ENCODE results near the gene EML3.
A peak's percentile ranks its signal among the peaks of the same experiment; 100 is the strongest.
"Not testable (repeated sequence)": the region's sequence is repeated elsewhere in the genome, so short reads cannot be mapped to it uniquely, and the experiment has no call there.

Gene EML3

GRCh38 chr11:62595124-62595523 is 17.5 kb downstream of the EML3 start:
- DNase-seq, result no peak

GRCh38 chr11:62593434-62594044 is 19.0 kb downstream of the EML3 start:
- DNase-seq, result peak; percentile 80

GRCh38 chr11:62592989-62593421 is 19.6 kb downstream of the EML3 start:
- no peak for DNase-seq

DNA sequence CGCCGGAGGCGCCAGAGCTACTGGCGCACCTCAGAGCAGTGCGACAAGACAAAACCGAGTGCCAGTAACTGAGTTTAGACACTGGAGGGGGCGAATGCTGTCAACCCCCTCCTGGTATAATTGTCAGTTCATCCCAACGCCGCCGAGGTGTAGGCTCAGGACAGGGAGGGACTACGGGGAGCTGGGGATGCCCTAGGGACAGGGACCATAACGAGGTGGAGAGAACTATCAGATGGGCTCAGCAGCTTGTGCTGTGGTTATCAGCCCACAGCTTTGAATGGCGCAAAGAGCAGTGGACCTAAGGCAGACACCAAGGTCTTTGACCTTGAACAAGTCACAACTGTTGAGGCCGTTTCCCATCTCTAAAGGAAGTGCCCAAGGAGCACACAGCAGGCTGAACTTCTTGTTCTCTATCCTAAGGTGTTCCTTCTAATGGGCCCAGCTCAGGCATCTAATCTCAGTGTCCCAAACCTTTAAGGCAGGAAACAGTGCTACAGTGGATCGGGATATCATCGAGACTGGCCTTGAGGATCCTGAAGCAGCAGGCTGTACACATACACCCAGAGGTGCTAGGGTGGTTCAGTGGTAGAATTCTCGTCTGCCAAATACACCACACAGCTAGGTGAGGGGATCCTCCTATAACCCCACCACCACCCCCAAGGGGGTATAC is 20.3 kb downstream of the EML3 start:
- no peak for DNase-seq

DNA sequence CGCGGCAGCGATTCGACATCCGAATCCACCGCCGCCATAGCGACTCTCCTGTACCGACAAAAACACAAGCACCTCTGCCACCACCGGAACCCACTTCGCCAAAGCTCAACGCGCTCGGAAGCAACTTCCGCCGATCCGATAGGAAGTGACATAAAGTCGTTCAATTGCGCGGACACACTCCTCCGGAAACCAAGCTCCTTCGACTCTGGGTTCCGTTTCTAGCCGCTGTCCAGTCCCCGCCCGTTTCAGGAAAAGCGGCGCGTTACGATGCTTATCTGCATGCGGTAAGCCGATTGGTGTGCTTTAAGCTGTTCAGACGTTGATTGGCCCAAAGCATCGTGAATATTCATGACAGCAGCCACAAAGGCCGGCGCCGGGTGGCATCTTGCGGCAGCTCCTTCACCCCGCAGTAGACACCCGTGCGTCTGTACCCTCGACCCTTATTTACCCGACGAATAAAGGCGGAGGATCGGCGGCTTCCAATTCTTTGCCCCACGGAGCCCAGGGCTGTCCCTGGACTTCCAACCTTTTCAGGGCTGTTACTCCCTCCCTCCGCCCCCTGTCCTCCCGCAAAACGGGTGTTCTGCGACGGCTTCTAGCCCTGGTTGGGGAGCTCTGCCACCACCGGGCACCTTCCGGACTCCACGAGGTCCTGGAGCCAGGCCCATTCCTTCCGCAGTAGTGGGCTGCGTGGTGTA is 21.0 kb downstream of the EML3 start, which contains the start of gene TUT1:
TUT1 (minus strand) TSS at position 76 of the 698 bp plus-strand sequence; CDS start at position 38, 38 bp downstream.
- peak; percentile 97 for DNase-seq

DNA sequence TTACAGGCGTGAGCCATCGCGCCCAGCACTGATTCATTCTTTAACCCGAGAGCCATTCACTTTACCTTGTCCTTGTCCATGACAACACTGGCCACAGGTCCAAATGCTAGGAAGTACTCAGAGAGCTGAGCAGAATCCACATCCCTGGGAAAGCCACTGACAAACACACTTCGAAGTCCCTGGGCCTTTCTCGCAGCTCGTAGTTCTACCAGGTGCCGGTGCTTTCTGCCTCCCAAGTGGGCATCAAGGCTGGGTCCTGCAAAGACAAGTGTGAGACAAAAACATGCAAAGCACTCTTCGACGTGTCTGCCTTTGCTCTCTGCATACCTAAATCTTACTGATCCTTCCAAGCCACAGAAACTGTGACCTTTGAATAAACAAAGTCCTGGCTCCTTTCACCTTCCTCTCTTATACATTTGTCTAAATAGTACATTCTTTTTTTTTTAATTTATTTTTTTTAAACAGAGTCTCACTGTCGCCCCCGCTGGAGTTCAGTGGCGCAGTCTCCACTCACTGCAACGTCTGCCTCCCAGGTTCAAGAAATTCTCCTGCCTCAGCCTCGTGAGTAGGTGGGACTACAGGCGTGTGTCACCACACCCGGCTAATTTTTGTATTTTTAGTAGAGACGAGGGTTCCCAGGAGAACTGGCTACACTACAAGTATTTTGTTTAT is 23.5 kb downstream of the EML3 start:
- DNase-seq, result no peak

DNA sequence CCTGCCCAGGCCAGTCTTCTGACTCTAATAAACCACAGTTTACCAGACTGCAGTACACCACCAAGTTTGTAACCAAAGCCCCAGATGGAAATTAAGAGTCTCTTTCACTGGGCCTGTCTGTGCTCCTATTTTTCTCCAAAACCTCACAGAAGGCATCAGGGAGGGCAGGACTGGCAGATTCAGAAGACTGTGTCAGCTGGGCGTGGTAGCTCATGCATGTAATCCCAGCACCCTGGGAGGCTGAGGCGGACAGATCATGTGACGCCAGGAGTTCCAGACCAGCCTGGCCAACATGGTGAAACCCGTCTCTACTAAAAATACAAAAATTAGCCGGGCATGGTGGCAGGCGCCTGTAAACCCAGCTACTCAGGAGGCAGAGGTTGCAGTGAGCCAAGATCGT is 27.2 kb downstream of the EML3 start:
- DNase-seq, result not testable (repeated sequence)

DNA sequence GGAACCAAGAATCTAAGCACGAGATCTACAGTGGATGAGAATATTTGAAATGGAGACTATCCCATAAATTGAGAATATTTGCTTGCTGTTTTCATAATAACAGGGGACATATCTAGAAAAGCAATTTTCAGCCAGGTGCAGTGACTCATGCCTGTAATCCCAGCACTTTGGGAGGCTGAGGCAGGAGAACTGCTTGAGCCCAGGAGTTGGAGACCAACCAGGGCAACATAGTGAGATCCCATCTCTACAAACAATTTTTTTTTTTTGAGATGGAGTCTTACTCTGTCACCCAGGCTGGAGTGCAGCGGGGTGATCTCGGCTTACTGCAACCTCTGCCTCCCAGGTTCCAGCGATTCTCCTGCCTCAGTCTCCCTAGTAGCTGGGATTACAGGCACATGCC is 30.8 kb downstream of the EML3 start:
- not testable (repeated sequence) for DNase-seq

DNA sequence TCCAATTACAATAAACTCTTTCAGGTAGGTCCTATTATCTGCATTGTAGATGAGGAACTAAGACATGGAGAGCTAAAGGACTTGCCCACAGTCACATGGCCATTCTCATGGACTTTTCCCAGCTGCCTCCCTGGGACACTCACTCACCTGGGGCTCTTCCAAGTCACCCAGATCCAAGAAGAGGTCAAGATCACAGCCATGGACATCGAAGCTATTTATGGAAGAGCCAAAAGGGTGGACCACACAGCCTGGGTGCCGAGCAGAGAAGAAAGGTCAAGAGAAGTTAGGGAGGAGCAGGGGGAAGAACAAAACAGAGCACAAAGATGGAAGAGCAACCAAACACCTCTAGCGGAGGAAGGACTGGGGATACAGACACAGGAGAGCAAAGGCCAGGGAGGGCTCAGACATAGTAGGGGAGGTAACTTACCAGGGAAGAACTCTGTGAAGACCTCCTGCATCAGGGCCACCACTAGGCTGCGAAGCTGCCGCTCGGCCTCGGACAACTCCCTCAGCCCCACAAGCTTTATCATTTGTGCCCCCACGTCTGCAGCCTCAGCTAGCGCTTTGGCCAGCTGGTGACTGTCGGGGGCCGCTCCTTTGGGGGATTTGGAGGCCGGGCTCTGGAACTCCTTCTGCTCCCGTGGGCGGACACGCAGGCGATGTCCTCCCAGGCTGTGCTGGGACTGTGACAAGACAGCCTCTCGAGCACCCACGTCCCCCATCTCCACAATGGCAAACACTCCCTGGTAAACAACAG is 31.4 kb downstream of the EML3 start:
- no peak for DNase-seq

DNA sequence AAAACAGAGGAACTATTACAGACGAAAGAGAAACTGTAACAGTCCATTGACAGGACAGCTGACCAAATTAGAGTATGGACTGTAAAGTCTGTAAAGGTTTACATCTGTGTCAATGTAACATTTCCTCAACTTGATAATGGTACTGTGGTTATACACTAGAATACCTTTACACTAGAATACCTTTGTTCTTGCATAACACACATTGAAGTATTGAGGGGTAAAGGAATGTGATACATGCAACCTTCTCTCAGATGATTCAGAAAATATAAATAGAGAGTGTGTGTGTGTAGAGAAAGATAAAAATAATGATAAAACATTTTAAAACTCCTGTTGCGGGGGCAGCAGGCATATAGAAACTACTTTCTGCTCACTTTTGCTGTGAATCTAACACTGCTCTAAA is 33.3 kb downstream of the EML3 start:
- DNase-seq, result no peak

GRCh38 chr11:62578541-62578940 is 34.0 kb downstream of the EML3 start:
- no peak for DNase-seq

DNA sequence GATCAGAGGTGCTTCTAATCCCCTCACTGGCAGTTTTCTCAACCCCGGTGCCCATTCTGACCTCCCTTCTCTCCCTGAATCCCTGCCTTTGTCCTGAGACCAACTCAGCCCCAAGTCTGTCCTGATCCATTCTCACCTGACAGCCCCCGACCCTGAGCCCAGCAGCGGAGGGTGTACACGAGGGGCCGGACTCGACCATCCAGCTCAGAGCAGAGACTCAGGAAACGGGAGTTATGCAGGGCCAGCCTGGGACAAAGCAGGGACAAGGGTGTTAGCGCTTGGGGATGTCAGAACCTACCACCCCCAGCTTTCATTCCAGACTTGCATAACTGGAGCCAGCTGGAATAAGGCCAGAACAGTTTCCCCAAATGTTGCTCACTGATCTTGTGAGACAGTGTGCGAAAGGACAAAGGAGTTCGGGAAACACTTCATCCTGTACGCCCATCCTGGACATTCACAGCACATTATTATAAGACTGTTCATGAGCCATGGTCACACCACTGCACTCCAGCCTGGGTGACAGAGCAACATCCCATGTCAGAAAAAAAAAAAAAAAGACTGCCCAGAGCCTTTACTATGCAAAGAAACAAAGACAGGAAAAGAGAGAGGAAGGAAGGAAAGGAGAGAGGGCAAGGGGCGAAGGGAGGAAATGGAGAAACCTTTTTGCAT is 35.4 kb downstream of the EML3 start:
- no peak for DNase-seq

- DNase-seq, result no peak
These were observed 36.7 kb downstream of the EML3 start for GRCh38 chr11:62575837-62576236.

GRCh38 chr11:62575156-62575555 is 37.4 kb downstream of the EML3 start:
- no peak for DNase-seq

GRCh38 chr11:62574363-62575071 is 38.1 kb downstream of the EML3 start:
- no peak for DNase-seq

GRCh38 chr11:62573592-62574362 is 38.8 kb downstream of the EML3 start, which contains the start of gene EEF1G:
TSS of gene EEF1G (minus strand) at chr11:62573891. CDS start at chr11:62573842, 49 bp downstream.
- DNase-seq, result peak; percentile 99

DNA sequence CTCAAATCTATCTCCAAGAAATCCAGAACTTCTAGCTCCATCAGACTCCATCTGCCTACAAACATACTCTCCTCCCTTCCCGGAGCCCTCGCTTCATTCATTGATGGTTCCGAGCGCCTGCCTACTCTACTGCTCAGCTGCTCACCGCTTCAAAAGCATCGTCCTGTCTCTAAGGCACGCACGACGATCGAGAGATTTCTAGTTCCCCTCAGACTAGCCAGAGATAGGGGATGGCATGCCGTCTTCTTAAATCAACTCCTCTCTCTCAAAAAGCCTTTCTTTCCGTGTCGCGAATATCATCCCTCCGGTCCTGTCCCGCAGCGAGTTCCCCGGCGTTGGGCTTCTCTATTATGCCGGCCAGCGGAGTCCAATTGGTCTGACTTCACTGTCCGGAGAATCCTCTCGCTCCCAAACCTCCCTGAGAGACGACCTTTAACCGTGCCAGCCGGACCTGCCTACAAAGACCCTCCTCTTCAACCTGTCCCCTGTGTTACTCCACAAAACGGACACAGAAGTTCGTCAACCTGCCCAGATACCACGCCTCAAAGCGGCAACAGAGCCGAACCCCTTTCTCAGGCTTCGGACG is 39.5 kb downstream of the EML3 start:
- peak; percentile 6 for DNase-seq

GRCh38 chr11:62572431-62572830 is 40.1 kb downstream of the EML3 start:
- DNase-seq, result no peak

- DNase-seq, result not testable (repeated sequence)
These were observed 41.1 kb downstream of the EML3 start for GRCh38 chr11:62571493-62571892.

- DNase-seq, result not testable (repeated sequence)
These were observed 41.7 kb downstream of the EML3 start for GRCh38 chr11:62570903-62571302.
